GM18868 (cell line): ENCODE measurements around the gene FAF1.
A peak's percentile ranks its signal among the peaks of the same experiment; 100 is the strongest.
"Not testable (repeated sequence)": the region's sequence is repeated elsewhere in the genome, so short reads cannot be mapped to it uniquely, and the experiment has no call there.

Source experiments
- ATAC-seq: cut with Tn5 transposase; IDR thresholded peaks from one replicate; pipeline ENCODE4 v1.9.1; 2021; ENCODE audit warnings: mild to moderate bottlenecking, moderate library complexity; ENCODE audit not compliant: unreplicated experiment

FAF1 gene

GRCh38 chr1:50796272-50796671 is 163.8 kb downstream of the FAF1 start:
- ATAC-seq = no peak

GRCh38 chr1:50793521-50793920 is 166.5 kb downstream of the FAF1 start:
- no peak for ATAC-seq

- ATAC-seq = no peak
These were observed 172.8 kb downstream of the FAF1 start for GRCh38 chr1:50787266-50787665.

- no peak for ATAC-seq
These were observed 176.8 kb downstream of the FAF1 start for GRCh38 chr1:50783286-50783685.

- no peak for ATAC-seq
These were observed 179.3 kb downstream of the FAF1 start for GRCh38 chr1:50780797-50781196.

- ATAC-seq = no peak
These were observed 180.3 kb downstream of the FAF1 start for GRCh38 chr1:50779801-50780200.

GRCh38 chr1:50775740-50776139 is 184.3 kb downstream of the FAF1 start:
- no peak for ATAC-seq

GRCh38 chr1:50774759-50775351 is 185.2 kb downstream of the FAF1 start:
- no peak for ATAC-seq

- no peak for ATAC-seq
These were observed 193.4 kb downstream of the FAF1 start for GRCh38 chr1:50766688-50767087.

GRCh38 chr1:50756543-50756942 is 203.5 kb downstream of the FAF1 start:
- ATAC-seq = not testable (repeated sequence)

GRCh38 chr1:50754764-50755163 is 205.3 kb downstream of the FAF1 start:
- ATAC-seq = not testable (repeated sequence)

- no peak for ATAC-seq
These were observed 209.9 kb downstream of the FAF1 start for GRCh38 chr1:50750021-50750619.

- no peak for ATAC-seq
These were observed 212.7 kb downstream of the FAF1 start for GRCh38 chr1:50747394-50747793.

GRCh38 chr1:50742523-50742922 is 217.5 kb downstream of the FAF1 start:
- no peak for ATAC-seq

- no peak for ATAC-seq
These were observed 220.9 kb downstream of the FAF1 start for GRCh38 chr1:50739125-50739524.

- no peak for ATAC-seq
These were observed 224.6 kb downstream of the FAF1 start for GRCh38 chr1:50735443-50735842.

GRCh38 chr1:50727578-50727977 is 232.5 kb downstream of the FAF1 start:
- not testable (repeated sequence) for ATAC-seq

GRCh38 chr1:50724626-50725286 is 235.3 kb downstream of the FAF1 start:
- ATAC-seq = peak; percentile 91

GRCh38 chr1:50720457-50721053 is 239.5 kb downstream of the FAF1 start:
- ATAC-seq = no peak

- no peak for ATAC-seq
These were observed 240.9 kb downstream of the FAF1 start for GRCh38 chr1:50719126-50719525.

- ATAC-seq = no peak
These were observed 242.7 kb downstream of the FAF1 start for GRCh38 chr1:50717327-50717726.

- ATAC-seq = not testable (repeated sequence)
These were observed 243.6 kb downstream of the FAF1 start for GRCh38 chr1:50716455-50716854.
